ENCODE results near the gene KCNK7.
"Not testable (repeated sequence)": the region's sequence is repeated elsewhere in the genome, so short reads cannot be mapped to it uniquely, and the experiment has no call there.

KCNK7 gene, protein sequence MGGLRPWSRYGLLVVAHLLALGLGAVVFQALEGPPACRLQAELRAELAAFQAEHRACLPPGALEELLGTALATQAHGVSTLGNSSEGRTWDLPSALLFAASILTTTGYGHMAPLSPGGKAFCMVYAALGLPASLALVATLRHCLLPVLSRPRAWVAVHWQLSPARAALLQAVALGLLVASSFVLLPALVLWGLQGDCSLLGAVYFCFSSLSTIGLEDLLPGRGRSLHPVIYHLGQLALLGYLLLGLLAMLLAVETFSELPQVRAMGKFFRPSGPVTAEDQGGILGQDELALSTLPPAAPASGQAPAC

DNA sequence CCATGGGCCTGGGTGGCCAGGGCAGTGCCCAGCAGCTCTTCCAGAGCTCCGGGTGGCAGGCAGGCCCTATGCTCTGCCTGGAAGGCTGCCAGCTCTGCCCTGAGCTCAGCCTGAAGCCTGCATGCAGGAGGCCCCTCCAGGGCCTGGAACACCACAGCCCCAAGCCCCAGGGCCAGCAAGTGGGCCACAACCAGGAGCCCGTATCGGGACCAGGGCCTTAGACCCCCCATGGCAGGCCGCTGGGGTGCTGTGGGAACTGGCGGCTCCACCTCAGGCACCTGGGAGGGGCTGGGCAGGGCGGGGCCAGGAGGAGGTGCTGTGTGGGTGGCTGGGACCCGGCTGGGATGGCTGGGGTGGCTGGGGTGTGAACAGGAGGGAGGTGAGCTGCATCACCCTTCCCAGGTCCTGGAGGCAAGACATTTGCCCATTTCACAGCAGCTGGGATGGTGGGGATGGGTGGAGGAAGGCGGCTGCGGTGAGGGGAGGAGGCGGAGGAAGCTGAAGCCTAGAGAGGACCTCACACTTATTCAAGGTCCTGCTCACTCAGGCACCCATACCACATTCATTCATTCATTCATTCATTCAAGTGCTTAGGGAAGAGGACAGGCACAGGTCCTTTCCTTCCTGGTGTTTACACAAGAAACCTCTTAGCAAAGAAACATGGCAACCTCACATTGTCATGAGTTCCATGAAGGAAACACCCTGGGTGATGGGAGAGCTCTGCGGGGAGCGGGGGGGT, at the start of gene KCNK7:
KCNK7 (minus strand) TSS at position 258 of the 739 bp plus-strand sequence; CDS start at position 230, 28 bp downstream.
- DNase-seq (ENCODE audit: low read depth): no peak

DNA sequence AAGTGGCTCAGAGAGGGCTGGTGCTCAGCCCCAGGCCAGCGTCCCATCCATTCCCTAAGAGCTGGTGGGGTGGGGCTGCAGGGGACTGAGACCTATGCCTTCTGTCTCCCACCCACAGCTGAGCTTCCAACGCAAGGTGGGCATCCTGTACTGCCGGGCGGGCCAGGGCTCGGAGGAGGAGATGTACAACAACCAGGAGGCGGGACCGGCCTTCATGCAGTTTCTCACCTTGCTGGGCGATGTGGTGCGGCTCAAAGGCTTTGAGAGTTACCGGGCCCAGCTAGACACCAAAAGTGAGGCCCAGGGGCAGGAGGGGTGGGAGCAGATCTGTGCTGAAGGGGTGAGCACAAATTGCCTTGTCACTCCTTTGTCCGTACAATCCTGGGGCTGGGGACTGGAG, 49.2 kb upstream of the KCNK7 start:
- no peak for DNase-seq (ENCODE audit: low read depth)

DNA sequence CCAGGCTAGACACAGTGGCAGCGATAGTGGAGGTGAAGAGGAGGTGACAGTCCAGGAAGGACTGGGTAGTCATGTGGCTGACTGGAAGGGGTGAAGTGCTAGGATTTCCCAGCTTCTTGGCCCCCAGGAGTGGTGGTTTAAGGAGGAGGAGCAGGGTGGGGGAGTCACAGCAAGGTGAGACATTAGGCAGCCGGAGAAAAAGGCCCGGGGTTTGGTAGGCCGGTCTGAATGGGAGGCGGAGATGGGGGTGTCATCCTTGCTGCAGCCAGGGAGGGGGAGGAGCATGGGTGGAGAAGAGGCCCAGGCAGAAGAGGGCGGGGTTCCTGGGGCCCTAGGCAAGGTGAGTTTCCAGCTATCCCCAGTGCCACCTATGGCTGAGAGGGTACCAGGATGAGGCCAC, 48.4 kb upstream of the KCNK7 start:
- DNase-seq (ENCODE audit: low read depth): no peak

DNA sequence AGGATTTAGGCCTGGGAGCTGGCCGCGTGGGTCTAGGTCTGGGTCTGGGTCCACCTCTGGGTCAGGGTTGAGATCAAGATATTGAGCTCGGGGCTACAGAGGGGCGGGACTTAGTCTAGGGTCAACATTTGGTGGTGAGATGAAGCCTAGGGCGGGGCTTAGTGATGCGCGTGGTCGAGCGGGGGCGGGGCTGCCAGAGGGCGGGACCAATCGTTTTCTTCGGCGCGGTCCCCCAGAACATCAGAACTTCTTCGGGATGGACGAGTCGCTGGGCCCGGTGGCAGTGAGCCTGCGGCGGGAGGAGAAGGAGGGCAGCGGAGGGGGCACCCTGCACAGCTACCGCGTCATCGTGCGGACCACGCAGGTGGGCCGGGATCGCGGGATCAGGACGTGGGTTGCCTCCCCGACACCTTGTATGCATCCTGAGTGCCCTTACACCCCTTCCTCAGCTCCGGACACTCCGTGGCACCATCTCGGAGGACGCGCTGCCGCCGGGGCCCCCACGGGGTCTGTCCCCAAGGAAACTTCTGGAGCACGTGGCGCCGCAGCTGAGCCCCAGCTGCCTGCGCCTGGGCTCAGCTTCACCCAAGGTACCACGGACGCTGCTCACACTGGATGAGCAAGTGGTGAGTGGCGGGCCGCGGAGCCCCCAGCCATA, 46.5 kb upstream of the KCNK7 start:
- DNase-seq (ENCODE audit: low read depth): no peak

DNA sequence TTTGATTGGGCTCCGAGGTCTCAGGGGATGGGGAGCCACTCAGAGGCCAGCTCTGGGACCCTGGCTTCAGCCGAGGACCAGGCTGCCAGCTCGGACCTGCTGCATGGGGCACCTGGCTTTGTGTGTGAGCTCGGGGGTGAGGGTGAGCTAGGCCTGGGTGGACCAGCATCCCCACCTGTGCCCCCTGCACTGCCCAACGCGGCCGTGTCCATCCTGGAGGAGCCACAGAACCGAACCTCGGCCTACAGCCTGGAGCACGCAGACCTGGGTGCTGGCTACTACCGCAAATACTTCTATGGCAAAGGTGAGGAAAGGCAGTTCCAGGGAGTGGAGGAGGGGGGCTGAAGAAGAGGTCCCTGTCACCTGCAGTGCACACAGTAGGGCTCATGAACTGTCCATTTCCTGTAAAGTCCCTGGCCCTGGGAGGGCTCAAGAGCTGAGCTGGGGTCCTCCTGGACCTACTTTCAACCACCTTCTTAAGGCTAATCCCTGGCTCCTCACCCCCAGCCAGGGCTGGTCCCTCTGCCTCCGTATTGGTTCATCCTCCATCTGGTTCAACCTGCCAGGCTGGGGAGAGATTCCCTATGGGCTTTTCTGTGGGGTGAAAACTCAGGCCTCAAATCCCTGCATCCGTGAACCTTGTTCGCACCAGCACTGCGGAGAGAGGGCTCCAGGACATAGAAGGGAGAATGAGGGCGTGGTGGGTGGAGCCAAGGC, 45.9 kb upstream of the KCNK7 start:
- DNase-seq (ENCODE audit: low read depth): no peak

DNA sequence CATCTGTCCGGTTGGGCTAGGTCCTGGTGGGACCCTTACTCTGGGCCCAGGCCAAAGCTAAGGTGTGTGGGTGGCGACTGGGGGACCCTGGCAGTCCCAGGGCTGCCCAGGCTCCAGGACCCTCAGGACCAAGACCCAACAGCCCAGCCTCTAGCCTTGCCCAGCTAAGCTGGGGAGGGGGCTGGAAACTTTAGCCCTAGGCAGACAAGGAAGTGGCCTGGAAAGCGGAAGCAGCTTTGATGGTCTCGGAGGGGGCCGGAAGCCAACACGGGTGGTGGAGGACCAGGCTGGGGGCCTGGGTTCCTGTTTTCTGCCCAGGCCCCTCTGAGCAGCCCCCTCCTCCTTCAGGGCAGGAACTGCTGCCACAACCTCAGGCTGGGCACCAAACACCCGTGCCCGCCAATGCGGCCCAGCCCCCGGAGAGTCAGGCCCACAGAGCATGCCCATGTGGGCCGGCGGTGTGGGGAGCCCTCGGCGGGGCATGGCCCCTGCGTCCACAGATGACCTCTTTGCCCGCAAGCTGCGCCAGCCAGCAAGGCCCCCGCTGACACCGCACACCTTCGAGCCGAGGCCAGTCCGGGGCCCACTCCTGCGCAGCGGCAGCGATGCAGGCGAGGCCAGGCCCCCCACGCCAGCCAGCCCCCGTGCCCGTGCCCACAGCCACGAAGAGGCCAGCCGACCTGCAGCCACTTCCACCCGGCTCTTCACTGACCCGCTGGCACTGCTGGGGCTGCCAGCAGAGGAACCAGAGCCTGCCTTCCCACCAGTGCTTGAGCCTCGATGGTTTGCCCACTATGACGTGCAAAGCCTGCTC, 45.1 kb upstream of the KCNK7 start:
- no peak for DNase-seq (ENCODE audit: low read depth)

DNA sequence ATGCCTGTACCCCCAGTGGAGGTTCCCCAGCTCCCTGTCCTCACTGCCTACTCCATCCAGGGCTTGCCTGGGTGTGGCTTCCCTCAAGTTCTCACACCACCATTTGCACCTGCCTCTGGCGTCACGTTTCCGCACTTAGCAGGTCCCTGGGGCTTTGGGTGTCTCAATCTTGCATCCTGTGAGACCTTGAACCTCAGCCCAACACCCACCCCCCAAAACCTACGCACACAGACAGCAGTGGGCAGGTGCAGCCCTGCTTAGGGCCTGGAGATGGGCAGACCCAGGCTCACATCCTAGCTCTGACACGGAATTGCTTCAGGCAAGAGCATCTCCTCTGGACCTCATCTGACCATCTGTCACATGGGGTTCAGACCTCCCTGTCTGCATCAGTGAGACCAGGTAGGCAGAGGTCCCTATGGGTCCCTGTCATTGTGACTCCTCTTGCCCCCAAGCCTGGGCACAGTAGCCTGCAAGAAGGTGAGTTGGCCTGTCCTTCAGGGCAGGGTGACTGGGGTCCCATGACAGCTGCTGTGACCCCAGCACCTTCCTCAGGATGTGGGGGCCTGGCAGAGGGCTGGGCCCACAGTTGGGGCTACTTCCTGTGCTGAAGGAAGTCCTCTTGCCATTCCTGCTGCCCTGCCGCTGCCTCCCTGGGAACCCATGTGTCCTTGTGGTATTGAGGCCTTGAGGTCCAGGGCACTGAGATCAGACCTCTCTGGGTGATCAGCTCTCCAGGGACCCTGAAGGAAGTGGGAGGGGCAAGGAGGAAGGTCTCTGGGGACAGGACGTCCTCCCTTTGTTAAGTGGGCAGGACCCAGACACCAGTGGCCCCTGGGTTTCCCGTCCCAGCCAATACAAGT, 44.3 kb upstream of the KCNK7 start:
- DNase-seq (ENCODE audit: low read depth): peak; percentile 76

DNA sequence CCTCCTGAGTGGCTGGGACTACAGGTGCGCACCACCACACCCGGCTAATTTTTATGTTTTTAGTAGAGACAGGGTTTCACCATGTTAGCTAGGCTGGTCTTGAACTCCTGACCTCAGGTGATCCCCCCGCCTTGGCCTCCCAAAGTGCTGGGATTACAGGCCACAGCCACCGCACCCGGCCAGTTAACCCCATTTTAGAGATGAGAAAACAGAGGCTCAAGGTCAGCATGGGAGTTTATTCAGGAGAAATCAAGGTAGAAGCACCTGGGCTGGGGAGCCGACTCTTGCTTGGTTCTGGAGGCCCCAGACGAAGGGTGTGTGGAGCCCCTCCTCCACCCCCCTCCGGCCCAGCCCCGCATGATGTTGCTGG, 43.6 kb upstream of the KCNK7 start:
- not testable (repeated sequence) for DNase-seq (ENCODE audit: low read depth)

DNA sequence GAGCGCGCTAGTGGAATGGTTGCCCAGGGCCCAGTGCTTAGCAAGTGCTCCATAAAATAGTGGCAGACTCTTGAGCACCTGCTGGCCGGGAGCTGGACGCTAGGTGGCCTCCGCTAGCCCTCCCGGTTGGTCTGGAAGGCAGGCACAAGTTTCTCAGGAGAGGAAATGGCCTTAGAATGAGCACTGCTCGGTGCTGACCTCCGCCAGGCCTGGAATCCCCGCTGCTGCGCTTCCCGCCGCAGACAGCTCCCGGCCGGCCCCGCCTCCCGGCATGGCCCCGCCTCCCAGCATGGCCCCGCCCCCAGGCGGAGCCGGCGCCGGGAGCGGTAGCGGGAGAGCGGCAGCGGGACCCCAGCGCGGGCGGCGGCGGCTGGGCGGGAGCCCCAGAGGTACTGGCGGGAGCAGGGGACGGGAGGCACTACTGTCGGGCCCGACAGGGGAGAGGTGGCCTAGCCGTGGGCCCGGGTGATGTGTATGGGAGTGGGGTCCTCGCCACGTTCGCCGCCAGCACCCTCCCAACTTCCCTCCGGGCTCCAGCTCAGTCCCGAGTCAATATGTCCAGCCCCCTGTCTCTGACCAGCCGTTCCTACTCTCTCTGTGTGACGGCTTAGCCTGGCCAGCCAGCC, 42.3 kb upstream of the KCNK7 start, which contains the start of gene SIPA1:
SIPA1 (plus strand) TSS at position 308 of the 626 bp plus-strand sequence. CDS start 2,821 bp downstream, outside the sequence.
- peak; percentile 61 for DNase-seq (ENCODE audit: low read depth)

DNA sequence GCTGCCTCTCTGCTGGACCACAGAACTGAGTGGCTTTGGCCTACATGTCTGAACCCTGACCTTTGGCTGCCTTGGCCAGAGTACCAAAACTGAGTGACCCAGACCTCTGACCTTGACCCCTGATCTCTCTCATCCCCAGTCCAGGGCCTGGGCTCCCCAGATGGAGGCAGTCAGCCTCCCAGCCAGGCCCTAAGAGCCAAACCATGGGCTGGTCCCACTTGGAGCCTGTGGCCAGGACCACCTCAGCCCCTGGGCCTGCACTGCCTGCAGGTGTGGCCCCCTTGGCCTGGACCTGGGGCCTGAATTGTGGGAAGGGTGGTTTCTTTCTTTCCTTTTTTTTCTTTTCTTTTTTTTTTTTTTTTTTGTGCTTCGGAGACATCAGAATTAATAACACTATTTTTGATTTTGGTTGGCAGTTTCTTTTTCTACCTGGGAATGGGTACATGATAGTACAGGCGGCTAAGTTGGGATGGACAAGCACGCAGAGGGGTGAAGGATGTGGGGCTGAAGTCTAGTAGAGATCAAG, 41.5 kb upstream of the KCNK7 start:
- no peak for DNase-seq (ENCODE audit: low read depth)

DNA sequence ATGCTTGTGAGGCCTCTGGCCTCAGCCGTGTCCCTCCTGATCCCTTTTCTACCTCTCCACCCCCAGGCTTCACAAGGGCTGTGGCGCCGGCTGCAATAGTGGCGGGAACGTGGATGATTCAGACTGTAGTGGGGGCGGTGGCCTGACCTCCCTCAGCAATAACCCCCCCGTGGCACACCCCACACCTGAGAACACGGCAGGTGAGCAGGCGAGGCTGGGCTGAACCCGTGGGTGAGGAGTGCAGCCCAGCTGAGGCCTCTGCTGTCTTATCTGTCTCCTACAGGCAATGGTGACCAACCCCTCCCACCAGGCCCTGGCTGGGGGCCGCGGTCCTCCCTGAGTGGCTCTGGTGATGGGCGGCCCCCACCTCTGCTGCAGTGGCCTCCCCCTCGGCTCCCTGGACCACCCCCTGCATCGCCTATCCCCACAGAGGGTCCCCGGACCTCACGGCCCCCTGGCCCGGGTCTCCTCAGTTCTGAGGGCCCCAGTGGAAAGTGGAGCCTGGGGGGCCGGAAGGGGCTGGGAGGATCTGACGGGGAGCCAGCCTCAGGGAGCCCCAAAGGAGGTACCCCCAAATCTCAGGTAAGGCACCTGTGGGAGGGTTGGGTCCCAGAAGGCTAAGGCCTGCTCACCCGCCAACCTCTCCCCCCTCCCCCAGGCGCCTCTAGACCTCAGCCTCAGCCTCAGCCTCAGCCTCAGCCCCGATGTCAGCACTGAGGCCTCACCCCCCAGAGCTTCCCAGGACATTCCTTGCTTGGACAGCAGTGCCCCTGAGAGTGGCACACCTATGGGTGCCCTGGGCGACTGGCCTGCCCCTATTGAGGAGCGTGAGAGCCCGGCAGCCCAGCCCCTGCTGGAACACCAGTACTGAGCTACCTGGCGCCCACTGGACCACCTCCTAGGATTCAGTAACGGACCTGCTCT, 40.8 kb upstream of the KCNK7 start:
- DNase-seq (ENCODE audit: low read depth): no peak

DNA sequence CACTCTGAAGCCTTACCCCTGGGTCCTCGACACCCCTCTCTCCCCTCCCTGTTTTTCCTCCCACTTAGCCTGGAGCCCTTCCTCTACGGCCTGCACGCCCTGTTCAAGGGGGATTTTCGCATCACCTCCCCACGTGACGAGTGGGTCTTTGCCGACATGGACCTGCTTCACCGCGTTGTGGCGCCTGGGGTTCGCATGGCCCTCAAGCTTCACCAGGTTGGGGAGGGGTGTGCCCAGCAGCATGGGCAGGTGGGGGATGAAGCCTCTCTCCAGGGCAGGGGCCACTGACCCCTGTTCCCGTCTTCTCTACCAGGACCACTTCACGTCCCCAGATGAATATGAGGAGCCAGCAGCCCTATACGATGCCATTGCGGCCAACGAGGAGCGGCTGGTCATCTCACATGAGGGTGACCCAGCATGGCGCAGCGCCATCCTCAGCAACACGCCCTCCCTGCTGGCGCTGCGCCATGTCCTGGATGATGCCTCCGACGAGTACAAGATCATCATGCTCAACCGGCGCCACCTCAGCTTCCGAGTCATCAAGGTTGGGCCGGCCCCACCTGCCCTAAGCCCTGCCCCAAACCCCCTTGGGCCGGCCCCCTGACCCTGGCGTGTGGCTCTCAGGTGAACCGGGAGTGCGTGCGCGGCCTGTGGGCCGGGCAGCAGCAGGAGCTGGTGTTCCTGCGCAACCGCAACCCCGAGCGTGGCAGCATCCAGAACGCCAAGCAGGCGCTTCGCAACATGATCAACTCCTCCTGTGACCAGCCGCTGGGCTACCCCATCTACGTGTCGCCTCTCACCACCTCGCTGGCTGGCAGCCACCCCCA, 39.5 kb upstream of the KCNK7 start:
- DNase-seq (ENCODE audit: low read depth): no peak

DNA sequence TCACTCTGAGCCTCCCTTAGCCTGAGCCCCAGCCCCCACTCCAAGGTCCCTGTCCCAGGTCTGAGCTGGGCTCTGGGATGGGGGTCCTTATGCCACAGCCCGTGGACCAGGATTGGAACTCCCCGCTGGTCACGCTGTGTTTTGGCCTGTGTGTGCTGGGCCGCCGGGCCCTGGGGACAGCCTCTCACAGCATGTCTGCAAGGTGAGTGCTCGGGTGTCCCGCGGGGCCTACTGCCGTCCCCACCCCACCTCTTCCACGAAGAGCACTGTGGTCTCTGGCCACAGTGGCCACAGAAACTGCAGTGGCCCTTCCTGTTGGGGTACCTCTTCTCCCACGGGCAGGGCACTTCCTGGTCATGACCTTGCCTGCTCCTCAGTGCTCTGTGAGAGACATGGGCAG, 38.8 kb upstream of the KCNK7 start:
- DNase-seq (ENCODE audit: low read depth): no peak

DNA sequence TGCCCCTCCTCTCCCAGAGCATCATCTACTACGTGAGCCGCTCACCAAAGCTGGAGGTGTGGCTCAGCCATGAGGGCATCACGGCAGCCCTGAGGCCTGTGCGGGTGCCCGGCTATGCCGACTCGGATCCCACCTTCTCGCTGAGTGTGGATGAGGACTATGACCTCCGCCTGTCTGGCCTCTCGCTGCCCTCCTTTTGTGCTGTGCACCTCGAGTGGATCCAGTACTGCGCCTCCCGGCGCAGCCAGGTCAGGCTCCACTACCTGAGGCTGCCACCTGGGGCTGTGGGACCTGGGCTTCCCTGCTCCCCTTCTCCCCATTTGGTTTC, 38.5 kb upstream of the KCNK7 start:
- no peak for DNase-seq (ENCODE audit: low read depth)

DNA sequence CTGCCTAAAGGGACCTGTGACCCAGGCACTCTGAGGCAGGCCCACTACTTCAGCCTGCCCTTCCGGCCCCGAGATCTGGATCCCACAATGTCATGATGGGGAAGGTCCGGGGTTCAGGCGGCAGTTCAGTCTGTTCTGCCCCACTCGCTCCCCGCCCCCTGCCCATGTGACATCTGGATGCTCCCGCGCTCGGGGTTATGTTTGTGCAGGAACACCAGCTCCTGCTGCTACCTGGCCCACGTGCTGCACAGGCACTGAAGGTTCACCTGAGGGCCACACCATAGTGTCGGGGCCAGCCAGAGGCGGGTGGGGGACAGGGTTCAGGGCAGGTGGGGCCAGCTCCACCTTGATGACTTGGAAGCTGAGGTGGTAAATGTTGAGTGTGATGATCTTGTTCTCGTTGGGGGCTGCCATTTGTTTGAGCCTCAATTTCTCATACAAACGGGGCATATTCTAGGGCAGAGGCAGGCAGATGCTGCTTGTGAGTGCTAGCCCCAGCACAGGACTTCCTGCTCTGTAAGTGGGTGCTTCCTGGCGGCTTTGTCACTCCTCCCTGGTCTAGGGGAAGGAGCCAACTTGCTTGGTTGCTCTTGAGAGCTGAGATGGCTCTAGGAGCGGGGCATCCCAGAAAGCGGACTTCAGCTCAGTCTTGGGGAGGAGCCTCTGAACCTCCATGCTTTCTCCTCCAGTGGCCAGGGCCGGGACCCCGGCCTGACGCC, 37.9 kb upstream of the KCNK7 start:
- no peak for DNase-seq (ENCODE audit: low read depth)

DNA sequence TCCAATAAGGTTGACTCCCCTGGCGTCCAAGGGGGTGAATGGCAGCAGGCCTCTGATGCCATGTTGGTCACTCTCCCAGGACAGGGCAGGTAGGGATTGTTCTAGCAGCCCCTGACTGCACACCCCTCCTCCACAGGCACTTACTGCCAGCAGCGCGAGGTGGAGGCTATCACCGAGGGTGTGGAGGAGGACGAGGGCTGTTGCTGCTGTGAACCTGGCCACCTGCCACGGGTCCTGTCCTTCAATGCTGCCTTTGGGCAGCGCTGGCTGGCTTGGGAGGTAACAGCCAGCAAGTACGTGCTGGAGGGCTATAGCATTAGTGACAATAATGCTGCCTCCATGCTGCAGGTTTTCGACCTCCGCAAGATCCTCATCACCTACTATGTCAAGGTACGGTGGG, 34.6 kb upstream of the KCNK7 start:
- DNase-seq (ENCODE audit: low read depth): no peak

DNA sequence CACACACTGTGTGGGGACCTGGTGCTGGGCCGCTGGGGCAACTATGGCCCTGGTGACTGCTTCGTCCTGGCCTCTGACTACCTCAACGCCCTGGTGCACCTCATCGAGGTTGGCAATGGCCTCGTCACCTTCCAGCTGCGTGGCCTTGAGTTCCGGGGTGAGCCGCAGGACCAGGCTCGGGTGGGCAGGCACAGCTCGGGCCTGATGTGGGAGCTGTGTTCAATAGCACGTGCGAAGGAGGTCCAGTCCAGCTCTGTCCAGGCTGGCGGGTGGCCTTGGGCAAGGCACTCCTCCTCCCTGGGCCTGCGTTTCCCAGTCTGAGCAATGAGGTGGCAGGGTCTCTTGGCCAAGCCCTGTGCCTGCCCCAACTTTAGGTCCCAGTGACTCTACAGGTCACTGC, 34.0 kb upstream of the KCNK7 start:
- no peak for DNase-seq (ENCODE audit: low read depth)

Measured in T-helper 22 cell (primary cell).